Measurements from ENCODE around the gene MYO9B. TPM values are rescaled to one million over a fixed set of nuclear protein-coding genes. Genes with fewer than 3 reads are reported as not detected.

MYO9B gene
- polyA plus RNA-seq, 3 donors, result 49.3 to 61.7 (median 58.0) TPM

- DNase-seq (ENCODE audit: extremely low read depth in 1 of 11, low read depth in 9 of 11, low spot score in 4 of 11), result no peak
These were observed 33.7 kb downstream of the MYO9B start for GRCh38 chr19:17109300-17109699.

GRCh38 chr19:17109962-17110598 lies 34.5 kb downstream of the MYO9B start:
- DNase-seq (ENCODE audit: extremely low read depth in 1 of 11, low read depth in 9 of 11, low spot score in 4 of 11), result no peak

- no peak for DNase-seq (ENCODE audit: extremely low read depth in 1 of 11, low read depth in 9 of 11, low spot score in 4 of 11)
These were observed 35.0 kb downstream of the MYO9B start for GRCh38 chr19:17110599-17110966.

- DNase-seq (ENCODE audit: extremely low read depth in 1 of 11, low read depth in 9 of 11, low spot score in 4 of 11), result no peak
These were observed 36.2 kb downstream of the MYO9B start for GRCh38 chr19:17111766-17112165.

- no peak for DNase-seq (ENCODE audit: extremely low read depth in 1 of 11, low read depth in 9 of 11, low spot score in 4 of 11)
These were observed 36.7 kb downstream of the MYO9B start for GRCh38 chr19:17112271-17112670.

- no peak for DNase-seq (ENCODE audit: extremely low read depth in 1 of 11, low read depth in 9 of 11, low spot score in 4 of 11)
These were observed 37.1 kb downstream of the MYO9B start for GRCh38 chr19:17112700-17113099.

- no peak for DNase-seq (ENCODE audit: extremely low read depth in 1 of 11, low read depth in 9 of 11, low spot score in 4 of 11)
These were observed 37.7 kb downstream of the MYO9B start for GRCh38 chr19:17113127-17113785.

- no peak for DNase-seq (ENCODE audit: extremely low read depth in 1 of 11, low read depth in 9 of 11, low spot score in 4 of 11)
These were observed 38.8 kb downstream of the MYO9B start for GRCh38 chr19:17114414-17114831.

- no peak for DNase-seq (ENCODE audit: extremely low read depth in 1 of 11, low read depth in 9 of 11, low spot score in 4 of 11)
These were observed 41.6 kb downstream of the MYO9B start for GRCh38 chr19:17116996-17117702.

GRCh38 chr19:17118957-17119356 lies 43.4 kb downstream of the MYO9B start:
- no peak for DNase-seq (ENCODE audit: extremely low read depth in 1 of 11, low read depth in 9 of 11, low spot score in 4 of 11)

- DNase-seq (ENCODE audit: extremely low read depth in 1 of 11, low read depth in 9 of 11, low spot score in 4 of 11), result no peak
These were observed 46.2 kb downstream of the MYO9B start for GRCh38 chr19:17121736-17122293.

- no peak for DNase-seq (ENCODE audit: extremely low read depth in 1 of 11, low read depth in 9 of 11, low spot score in 4 of 11)
These were observed 47.5 kb downstream of the MYO9B start for GRCh38 chr19:17123041-17123440.

GRCh38 chr19:17124025-17124424 lies 48.4 kb downstream of the MYO9B start:
- DNase-seq (ENCODE audit: extremely low read depth in 1 of 11, low read depth in 9 of 11, low spot score in 4 of 11), result no peak

GRCh38 chr19:17125062-17125727 lies 49.6 kb downstream of the MYO9B start:
- DNase-seq (ENCODE audit: extremely low read depth in 1 of 11, low read depth in 9 of 11, low spot score in 4 of 11), result no peak

GRCh38 chr19:17125728-17126677 lies 50.4 kb downstream of the MYO9B start:
- no peak for DNase-seq (ENCODE audit: extremely low read depth in 1 of 11, low read depth in 9 of 11, low spot score in 4 of 11)

- DNase-seq (ENCODE audit: extremely low read depth in 1 of 11, low read depth in 9 of 11, low spot score in 4 of 11), result no peak
These were observed 52.1 kb downstream of the MYO9B start for GRCh38 chr19:17127671-17128070.

- no peak for DNase-seq (ENCODE audit: extremely low read depth in 1 of 11, low read depth in 9 of 11, low spot score in 4 of 11)
These were observed 52.8 kb downstream of the MYO9B start for GRCh38 chr19:17128403-17128802.

GRCh38 chr19:17128820-17129219 lies 53.2 kb downstream of the MYO9B start:
- no peak for DNase-seq (ENCODE audit: extremely low read depth in 1 of 11, low read depth in 9 of 11, low spot score in 4 of 11)

GRCh38 chr19:17129377-17129776 lies 53.8 kb downstream of the MYO9B start:
- no peak for DNase-seq (ENCODE audit: extremely low read depth in 1 of 11, low read depth in 9 of 11, low spot score in 4 of 11)

Data from renal cortex interstitium (tissue), 11 donors.